ENCODE results near the gene ITPR1.

ITPR1 gene

DNA sequence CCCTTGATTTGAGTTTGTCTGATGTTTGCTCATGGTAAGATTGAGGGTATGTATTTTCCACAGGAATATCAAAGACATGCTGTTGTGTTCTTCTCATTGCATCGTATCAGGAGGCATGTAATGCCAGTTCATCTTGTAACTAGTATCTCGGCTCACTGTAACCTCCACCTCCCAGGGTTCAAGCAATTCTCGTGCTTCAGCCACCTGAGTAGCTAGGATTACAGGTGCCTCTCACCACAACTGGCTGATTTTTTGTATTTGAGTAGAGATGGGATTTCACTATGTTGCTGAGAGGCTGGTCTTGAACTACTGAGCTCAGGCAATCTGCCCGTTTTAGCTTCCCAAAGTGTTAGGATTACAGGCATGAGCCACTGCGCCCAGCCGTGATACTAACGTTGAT is 323.2 kb downstream of the ITPR1 start:
- TF ChIP-seq EZH2phosphoT487 (IDR thresholded peaks at IDR 0.05; ENCODE audit: borderline replicate concordance), result no peak
- TF ChIP-seq, protein P1, sequence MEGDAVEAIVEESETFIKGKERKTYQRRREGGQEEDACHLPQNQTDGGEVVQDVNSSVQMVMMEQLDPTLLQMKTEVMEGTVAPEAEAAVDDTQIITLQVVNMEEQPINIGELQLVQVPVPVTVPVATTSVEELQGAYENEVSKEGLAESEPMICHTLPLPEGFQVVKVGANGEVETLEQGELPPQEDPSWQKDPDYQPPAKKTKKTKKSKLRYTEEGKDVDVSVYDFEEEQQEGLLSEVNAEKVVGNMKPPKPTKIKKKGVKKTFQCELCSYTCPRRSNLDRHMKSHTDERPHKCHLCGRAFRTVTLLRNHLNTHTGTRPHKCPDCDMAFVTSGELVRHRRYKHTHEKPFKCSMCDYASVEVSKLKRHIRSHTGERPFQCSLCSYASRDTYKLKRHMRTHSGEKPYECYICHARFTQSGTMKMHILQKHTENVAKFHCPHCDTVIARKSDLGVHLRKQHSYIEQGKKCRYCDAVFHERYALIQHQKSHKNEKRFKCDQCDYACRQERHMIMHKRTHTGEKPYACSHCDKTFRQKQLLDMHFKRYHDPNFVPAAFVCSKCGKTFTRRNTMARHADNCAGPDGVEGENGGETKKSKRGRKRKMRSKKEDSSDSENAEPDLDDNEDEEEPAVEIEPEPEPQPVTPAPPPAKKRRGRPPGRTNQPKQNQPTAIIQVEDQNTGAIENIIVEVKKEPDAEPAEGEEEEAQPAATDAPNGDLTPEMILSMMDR (conservative IDR thresholded peaks at IDR 0.05; ENCODE audit: low read length), result no peak
- Histone ChIP-seq H3K36me3 (ENCODE audit: insufficient read depth, low read length) (peaks cover 60% of the 10 kb centered on the region; the same call in 1 of the 2 replicates), H3K9me3 (ENCODE audit: insufficient read depth, low read depth, low read length) (no peaks in the 10 kb centered on the region; the same call in 1 of the 2 replicates), H3K4me3 (ENCODE audit: low read length, poor library complexity, severe bottlenecking) (no peak overlapping the region), H3F3A (ENCODE audit: low read depth) (no peaks in the 10 kb centered on the region), H2AFZ (ENCODE audit: low read length) (no peak overlapping the region), H4K20me1 (ENCODE audit: insufficient read depth, low read length, poor library complexity, severe bottlenecking) (no peaks in the 10 kb centered on the region), H3K27me3 (ENCODE audit: insufficient read depth, low read length, poor library complexity, severe bottlenecking) (no peaks in the 10 kb centered on the region), H3K9me2 (replicated peaks; ENCODE audit: low read depth, low read length) (no peaks in the 10 kb centered on the region), H3K4me2 (ENCODE audit: low read depth, low read length, poor library complexity, severe bottlenecking) (no peak overlapping the region), H3K9ac (ENCODE audit: low read depth, low read length, poor library complexity, severe bottlenecking) (no peak overlapping the region), H3K4me1 (ENCODE audit: insufficient read depth, low read length, poor library complexity, severe bottlenecking) (peaks cover 9% of the 10 kb centered on the region), H3K79me2 (ENCODE audit: insufficient read depth, low read length) (no peaks in the 10 kb centered on the region)

DNA sequence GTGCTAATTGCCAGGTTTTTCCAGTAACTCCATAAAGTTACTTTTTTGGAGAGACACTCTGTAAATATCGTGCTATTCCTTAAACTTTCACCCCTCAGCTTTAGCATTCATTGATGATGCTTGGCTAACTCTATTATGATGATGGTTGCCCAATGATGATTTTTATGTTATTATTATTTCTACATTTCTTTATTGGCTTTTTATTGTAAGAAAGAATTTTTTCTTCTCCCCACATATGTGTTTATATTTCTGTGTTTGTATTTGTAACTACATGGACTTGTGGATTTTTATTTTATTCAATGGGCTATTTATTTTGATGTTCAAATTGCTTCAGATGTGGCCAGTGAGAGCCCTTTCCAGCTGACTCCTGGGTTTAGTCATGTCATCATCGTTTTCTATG is 323.6 kb downstream of the ITPR1 start:
- no peak overlapping the region for H2AFZ ChIP-seq (ENCODE audit: low read length)
- no peak overlapping the region for H3K9ac ChIP-seq (ENCODE audit: low read depth, low read length, poor library complexity, severe bottlenecking)
- peaks cover 13% of the 10 kb centered on the region for H3K4me1 ChIP-seq (ENCODE audit: insufficient read depth, low read length, poor library complexity, severe bottlenecking)
- no peak overlapping the region for H3K4me3 ChIP-seq (ENCODE audit: low read length, poor library complexity, severe bottlenecking)
- H3K4me2 ChIP-seq (ENCODE audit: low read depth, low read length, poor library complexity, severe bottlenecking), result no peak overlapping the region
- H3F3A ChIP-seq (ENCODE audit: low read depth), result no peaks in the 10 kb centered on the region
- H3K9me2 ChIP-seq (replicated peaks; ENCODE audit: low read depth, low read length), result no peaks in the 10 kb centered on the region
- no peaks in the 10 kb centered on the region for H4K20me1 ChIP-seq (ENCODE audit: insufficient read depth, low read length, poor library complexity, severe bottlenecking)
- no peak for TF ChIP-seq EZH2phosphoT487 (IDR thresholded peaks at IDR 0.05; ENCODE audit: borderline replicate concordance)
- TF ChIP-seq, protein P1 (conservative IDR thresholded peaks at IDR 0.05; ENCODE audit: low read length), result no peak
- no peaks in the 10 kb centered on the region for H3K27me3 ChIP-seq (ENCODE audit: insufficient read depth, low read length, poor library complexity, severe bottlenecking)
- H3K36me3 ChIP-seq (ENCODE audit: insufficient read depth, low read length), result peaks cover 56% of the 10 kb centered on the region; the same call in 1 of the 2 replicates
- H3K9me3 ChIP-seq (ENCODE audit: insufficient read depth, low read depth, low read length), result no peaks in the 10 kb centered on the region; the same call in 1 of the 2 replicates
- no peaks in the 10 kb centered on the region for H3K79me2 ChIP-seq (ENCODE audit: insufficient read depth, low read length)

DNA sequence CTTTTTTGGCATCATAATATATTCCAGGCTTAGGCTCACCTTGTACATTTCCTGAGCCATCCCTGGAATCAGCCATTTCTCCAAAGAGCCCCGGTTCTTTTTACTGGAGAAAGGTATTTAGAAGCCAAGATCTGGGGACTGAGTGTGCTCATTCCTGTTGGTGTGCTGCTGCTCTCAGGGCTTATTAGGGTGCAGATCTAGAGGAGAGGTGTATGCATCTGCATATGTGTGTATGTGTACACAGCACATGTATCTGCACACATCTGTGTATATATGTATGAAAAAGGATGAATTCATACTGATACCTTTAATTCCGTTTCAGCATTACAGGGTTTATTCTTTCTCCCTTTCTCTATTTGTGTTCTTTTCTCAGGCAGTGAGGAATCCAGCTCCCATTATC is 324.0 kb downstream of the ITPR1 start:
- H3K9me2 ChIP-seq (replicated peaks; ENCODE audit: low read depth, low read length), result no peaks in the 10 kb centered on the region
- H3K4me2 ChIP-seq (ENCODE audit: low read depth, low read length, poor library complexity, severe bottlenecking), result no peak overlapping the region
- no peaks in the 10 kb centered on the region for H3F3A ChIP-seq (ENCODE audit: low read depth)
- TF ChIP-seq, protein P1 (conservative IDR thresholded peaks at IDR 0.05; ENCODE audit: low read length), result no peak
- H3K9me3 ChIP-seq (ENCODE audit: insufficient read depth, low read depth, low read length), result no peaks in the 10 kb centered on the region; the same call in 1 of the 2 replicates
- peaks cover 56% of the 10 kb centered on the region; the same call in 1 of the 2 replicates for H3K36me3 ChIP-seq (ENCODE audit: insufficient read depth, low read length)
- no peaks in the 10 kb centered on the region for H4K20me1 ChIP-seq (ENCODE audit: insufficient read depth, low read length, poor library complexity, severe bottlenecking)
- H2AFZ ChIP-seq (ENCODE audit: low read length), result no peak overlapping the region
- no peaks in the 10 kb centered on the region for H3K79me2 ChIP-seq (ENCODE audit: insufficient read depth, low read length)
- H3K4me1 ChIP-seq (ENCODE audit: insufficient read depth, low read length, poor library complexity, severe bottlenecking), result peaks cover 17% of the 10 kb centered on the region
- no peak overlapping the region for H3K4me3 ChIP-seq (ENCODE audit: low read length, poor library complexity, severe bottlenecking)
- H3K9ac ChIP-seq (ENCODE audit: low read depth, low read length, poor library complexity, severe bottlenecking), result no peak overlapping the region
- no peaks in the 10 kb centered on the region for H3K27me3 ChIP-seq (ENCODE audit: insufficient read depth, low read length, poor library complexity, severe bottlenecking)

Measured in Loucy (cell line).